NB4 (cell line): ENCODE measurements around the gene SCD5.

ENCODE experiments used
- DNase-seq: peaks from one replicate; pipeline ENCODE4 v3.0.0; 2010; ENCODE audit warnings: low read depth
- H3K4me3 ChIP-seq: one replicate; pipeline ENCODE4 v1.5.1; 2011; ENCODE audit warnings: mild to moderate bottlenecking, low read depth, low read length, moderate library complexity
- MAX ChIP-seq: IDR thresholded peaks from 2 replicates; pipeline ENCODE4 v1.6.1; 2011; ENCODE audit warnings: low read depth, low read length
- MYC ChIP-seq: IDR thresholded peaks from 2 replicates; pipeline ENCODE4 v1.6.1; 2011; ENCODE audit warnings: low read depth, low read length
- POLR2A ChIP-seq: IDR thresholded peaks from 2 replicates; pipeline ENCODE4 v1.6.1; 2011; ENCODE audit warnings: mild to moderate bottlenecking; ENCODE audit not compliant: insufficient read length; ENCODE audit errors: extremely low read depth
- TF ChIP-seq, protein P1 (sequence below): IDR thresholded peaks from one replicate; pipeline ENCODE4 v1.5.1; 2012; ENCODE audit warnings: low read depth, low read length

The SCD5 gene

GRCh38 chr4:82737354-82737753, 61.2 kb downstream of the SCD5 start:
- H3K4me3 ChIP-seq: no peak overlapping the region
- DNase-seq: no peak
- TF ChIP-seq MYC (no peak), MAX (no peak), POLR2A (no peak)
- TF ChIP-seq, protein P1, sequence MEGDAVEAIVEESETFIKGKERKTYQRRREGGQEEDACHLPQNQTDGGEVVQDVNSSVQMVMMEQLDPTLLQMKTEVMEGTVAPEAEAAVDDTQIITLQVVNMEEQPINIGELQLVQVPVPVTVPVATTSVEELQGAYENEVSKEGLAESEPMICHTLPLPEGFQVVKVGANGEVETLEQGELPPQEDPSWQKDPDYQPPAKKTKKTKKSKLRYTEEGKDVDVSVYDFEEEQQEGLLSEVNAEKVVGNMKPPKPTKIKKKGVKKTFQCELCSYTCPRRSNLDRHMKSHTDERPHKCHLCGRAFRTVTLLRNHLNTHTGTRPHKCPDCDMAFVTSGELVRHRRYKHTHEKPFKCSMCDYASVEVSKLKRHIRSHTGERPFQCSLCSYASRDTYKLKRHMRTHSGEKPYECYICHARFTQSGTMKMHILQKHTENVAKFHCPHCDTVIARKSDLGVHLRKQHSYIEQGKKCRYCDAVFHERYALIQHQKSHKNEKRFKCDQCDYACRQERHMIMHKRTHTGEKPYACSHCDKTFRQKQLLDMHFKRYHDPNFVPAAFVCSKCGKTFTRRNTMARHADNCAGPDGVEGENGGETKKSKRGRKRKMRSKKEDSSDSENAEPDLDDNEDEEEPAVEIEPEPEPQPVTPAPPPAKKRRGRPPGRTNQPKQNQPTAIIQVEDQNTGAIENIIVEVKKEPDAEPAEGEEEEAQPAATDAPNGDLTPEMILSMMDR: no peak

GRCh38 chr4:82733636-82734035, 65.0 kb downstream of the SCD5 start:
- DNase-seq: no peak
- TF ChIP-seq, protein P1: no peak
- TF ChIP-seq POLR2A: no peak
- TF ChIP-seq MAX: no peak
- no peak for TF ChIP-seq MYC
- H3K4me3 ChIP-seq: no peak overlapping the region

DNA sequence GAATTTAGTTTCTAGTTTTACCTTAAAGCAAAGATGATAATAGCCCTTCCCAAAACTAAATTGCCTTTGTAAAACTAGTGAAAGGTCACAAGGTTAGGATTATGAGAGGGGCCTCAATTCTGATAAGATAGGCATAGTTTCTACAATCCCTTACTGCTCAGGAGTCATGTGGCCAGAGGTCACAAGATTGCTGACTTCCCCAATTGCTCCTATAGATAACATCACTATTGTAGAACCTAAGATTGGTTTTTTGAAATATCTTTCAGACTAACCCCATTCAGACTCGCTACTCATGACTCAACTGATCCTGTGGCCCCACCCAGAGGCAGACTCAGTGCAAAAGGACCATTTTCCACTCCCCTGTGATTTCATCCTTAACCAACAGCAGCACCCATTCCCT, 70.3 kb downstream of the SCD5 start:
- TF ChIP-seq, protein P1: no peak
- TF ChIP-seq POLR2A: no peak
- no peak for TF ChIP-seq MYC
- no peak for TF ChIP-seq MAX
- peak; percentile 20 for DNase-seq
- no peak overlapping the region for H3K4me3 ChIP-seq

DNA sequence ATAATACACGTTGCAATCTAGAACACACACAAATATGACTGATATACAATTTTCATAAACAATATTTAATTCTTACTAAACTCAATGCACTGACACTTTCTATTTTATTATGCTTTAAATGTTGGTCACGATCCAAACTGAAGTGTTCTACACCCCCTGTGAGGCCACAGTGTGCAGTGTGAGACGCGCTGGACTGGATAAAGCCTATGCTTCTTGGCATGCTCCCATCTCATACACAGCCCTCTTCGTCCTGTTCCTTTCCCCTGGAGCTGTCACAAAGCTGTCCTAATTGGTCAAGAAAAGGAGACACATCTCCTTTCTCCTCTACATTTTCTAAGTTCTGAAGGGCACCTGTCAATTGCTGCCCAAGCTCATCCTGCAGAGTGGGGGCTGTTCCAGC, 72.0 kb downstream of the SCD5 start:
- TF ChIP-seq, protein P1: no peak
- TF ChIP-seq POLR2A: no peak
- TF ChIP-seq MAX: no peak
- TF ChIP-seq MYC: no peak
- DNase-seq: no peak
- no peak overlapping the region for H3K4me3 ChIP-seq

DNA sequence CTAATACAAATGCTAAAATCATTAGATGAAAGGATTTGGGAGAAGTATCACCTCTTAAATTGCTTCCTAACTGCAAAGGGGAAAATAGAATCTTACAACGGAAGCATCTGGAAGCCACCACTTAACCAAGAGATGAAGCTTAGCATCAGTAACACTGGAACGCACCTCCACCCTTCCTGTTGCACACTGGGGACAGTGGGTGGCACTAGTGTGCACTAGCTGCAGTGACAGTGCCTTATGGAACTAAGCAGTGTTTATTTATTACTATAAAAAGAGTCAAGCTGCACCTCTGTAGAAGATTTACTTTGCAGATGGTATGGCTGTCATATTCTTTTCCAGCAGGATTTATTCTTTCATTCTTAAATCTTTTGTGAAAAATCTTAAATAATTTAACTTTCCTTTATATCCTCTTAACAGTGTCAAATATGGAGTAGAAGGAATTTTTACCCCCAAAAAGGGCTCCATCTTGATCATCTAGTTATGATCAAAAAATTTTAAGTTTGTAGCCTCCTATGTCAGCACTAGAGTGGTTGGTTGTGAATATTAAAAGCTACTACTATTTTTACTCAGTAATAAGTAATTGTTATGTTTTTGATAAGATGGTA, 76.7 kb downstream of the SCD5 start:
- TF ChIP-seq, protein P1: peak; percentile 66
- no peak for TF ChIP-seq MYC
- DNase-seq: peak; percentile 52
- no peak overlapping the region for H3K4me3 ChIP-seq

DNA sequence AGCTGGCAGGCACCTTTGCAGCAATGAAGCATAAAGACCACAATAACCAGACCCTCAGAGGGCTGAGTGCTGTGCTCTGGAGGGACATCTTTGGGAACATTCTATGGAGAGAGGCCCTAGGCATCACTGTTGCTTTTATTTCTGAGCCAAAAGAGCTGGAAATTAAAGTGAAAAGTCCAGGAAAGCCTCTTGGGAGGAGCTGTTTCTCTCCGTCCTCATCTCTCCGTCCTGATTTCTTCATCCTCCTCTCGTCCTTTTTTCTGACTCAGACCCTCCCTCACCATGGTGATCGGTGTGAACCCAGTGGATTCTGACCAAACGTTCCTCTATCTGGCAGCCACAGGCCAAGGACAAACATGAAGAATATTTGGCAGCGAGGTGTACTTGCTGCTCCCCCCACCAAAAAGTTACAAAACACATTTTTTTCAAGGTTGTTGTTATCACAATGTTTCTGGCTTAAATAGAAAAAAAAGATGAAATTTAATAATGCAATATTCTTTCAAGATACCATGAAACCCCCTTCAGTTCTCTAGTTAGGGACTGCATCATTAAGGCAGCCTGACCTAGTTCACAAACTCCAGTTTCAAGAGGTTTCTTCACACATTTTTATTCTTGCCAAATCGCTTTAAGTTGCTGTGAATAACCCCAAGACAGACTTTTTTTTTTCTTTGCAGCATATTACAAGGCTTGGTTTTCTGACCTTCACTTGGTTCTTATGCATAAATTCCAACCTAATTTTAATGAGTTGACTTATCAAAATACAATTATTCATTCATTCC, 80.2 kb downstream of the SCD5 start:
- H3K4me3 ChIP-seq: no peak overlapping the region
- no peak for TF ChIP-seq MYC
- TF ChIP-seq MAX: no peak
- no peak for TF ChIP-seq POLR2A
- TF ChIP-seq, protein P1: no peak
- DNase-seq: no peak
